SU-DHL-6 (cell line): ENCODE measurements around the gene ZNF80.

Source experiments
- EZH2phosphoT487 ChIP-seq: fragments of 200-600 bp; sonication (generic), shearing (Covaris generic); conservative IDR thresholded peaks from 2 replicates; pipeline ENCODE4 v1.6.1; 2018; ENCODE audit warnings: mild to moderate bottlenecking, antibody characterized with exemption, low read length, moderate library complexity, mixed read lengths
- TF ChIP-seq, protein P1 (sequence below): fragments of 200-600 bp; sonication (generic); IDR thresholded peaks from one replicate; pipeline ENCODE4 v1.5.1; 2017; ENCODE audit warnings: antibody characterized with exemption, mild to moderate bottlenecking, low read length, moderate library complexity; ENCODE audit not compliant: insufficient read depth, poor library complexity, severe bottlenecking

DNA sequence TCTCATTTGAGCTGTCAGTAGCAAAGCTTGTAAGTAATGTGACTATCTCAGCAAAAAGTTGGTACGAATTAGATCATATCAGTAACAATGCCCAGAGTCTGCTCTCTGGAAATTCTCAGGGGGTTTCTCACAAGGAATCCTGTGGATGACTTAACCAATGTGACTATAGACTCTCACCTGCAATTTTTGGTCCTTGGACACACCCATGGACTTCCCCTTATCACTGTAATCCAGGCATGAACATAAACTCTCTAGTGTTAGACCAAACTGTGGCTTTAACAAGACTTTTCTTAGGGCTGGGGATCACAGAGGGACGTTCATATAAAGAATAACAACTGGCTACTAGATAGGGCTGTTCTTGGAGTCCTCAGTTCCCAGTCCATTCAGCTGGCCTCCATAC is 3.9 kb upstream of the ZNF80 start:
- TF ChIP-seq, protein P1, sequence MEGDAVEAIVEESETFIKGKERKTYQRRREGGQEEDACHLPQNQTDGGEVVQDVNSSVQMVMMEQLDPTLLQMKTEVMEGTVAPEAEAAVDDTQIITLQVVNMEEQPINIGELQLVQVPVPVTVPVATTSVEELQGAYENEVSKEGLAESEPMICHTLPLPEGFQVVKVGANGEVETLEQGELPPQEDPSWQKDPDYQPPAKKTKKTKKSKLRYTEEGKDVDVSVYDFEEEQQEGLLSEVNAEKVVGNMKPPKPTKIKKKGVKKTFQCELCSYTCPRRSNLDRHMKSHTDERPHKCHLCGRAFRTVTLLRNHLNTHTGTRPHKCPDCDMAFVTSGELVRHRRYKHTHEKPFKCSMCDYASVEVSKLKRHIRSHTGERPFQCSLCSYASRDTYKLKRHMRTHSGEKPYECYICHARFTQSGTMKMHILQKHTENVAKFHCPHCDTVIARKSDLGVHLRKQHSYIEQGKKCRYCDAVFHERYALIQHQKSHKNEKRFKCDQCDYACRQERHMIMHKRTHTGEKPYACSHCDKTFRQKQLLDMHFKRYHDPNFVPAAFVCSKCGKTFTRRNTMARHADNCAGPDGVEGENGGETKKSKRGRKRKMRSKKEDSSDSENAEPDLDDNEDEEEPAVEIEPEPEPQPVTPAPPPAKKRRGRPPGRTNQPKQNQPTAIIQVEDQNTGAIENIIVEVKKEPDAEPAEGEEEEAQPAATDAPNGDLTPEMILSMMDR, result no peak
- TF ChIP-seq EZH2phosphoT487, result no peak
